GM18907 (cell line): ENCODE results near the gene PFKL.
"Not testable (repeated sequence)": the region's sequence is repeated elsewhere in the genome, so short reads cannot be mapped to it uniquely, and the experiment has no call there.

Experiments
- ATAC-seq: cut with Tn5 transposase; IDR thresholded peaks from one replicate; pipeline ENCODE4 v1.9.1; 2021; ENCODE audit warnings: mild to moderate bottlenecking, moderate library complexity; ENCODE audit not compliant: unreplicated experiment

PFKL gene

GRCh38 chr21:44354775-44355771, 55.2 kb downstream of the PFKL start:
- ATAC-seq, result no peak

GRCh38 chr21:44356160-44356559, 56.3 kb downstream of the PFKL start:
- no peak for ATAC-seq

GRCh38 chr21:44356636-44357035, 56.8 kb downstream of the PFKL start:
- no peak for ATAC-seq

- ATAC-seq, result no peak
Measured at GRCh38 chr21:44357064-44357837, 57.4 kb downstream of the PFKL start.

- ATAC-seq, result no peak
Measured at GRCh38 chr21:44359396-44359795, 59.5 kb downstream of the PFKL start.

- ATAC-seq, result no peak
Measured at GRCh38 chr21:44360159-44360558, 60.3 kb downstream of the PFKL start.

GRCh38 chr21:44361903-44362302, 62.0 kb downstream of the PFKL start:
- ATAC-seq, result not testable (repeated sequence)

GRCh38 chr21:44363278-44363677, 63.4 kb downstream of the PFKL start:
- ATAC-seq, result no peak

- no peak for ATAC-seq
Measured at GRCh38 chr21:44364151-44365053, 64.5 kb downstream of the PFKL start.

- ATAC-seq, result no peak
Measured at GRCh38 chr21:44365251-44365966, 65.6 kb downstream of the PFKL start.

- no peak for ATAC-seq
Measured at GRCh38 chr21:44365967-44366585, 66.2 kb downstream of the PFKL start.

GRCh38 chr21:44366586-44367211, 66.8 kb downstream of the PFKL start:
- ATAC-seq, result no peak

- ATAC-seq, result no peak
Measured at GRCh38 chr21:44368711-44369446, 69.0 kb downstream of the PFKL start.

- no peak for ATAC-seq
Measured at GRCh38 chr21:44370027-44370735, 70.3 kb downstream of the PFKL start.

- ATAC-seq, result no peak
Measured at GRCh38 chr21:44370786-44371410, 71.0 kb downstream of the PFKL start.

- no peak for ATAC-seq
Measured at GRCh38 chr21:44371596-44371995, 71.7 kb downstream of the PFKL start.

GRCh38 chr21:44372616-44373015, 72.8 kb downstream of the PFKL start:
- ATAC-seq, result no peak
